Measurements from ENCODE around the gene OR52E1. TPM values are rescaled to one million over a fixed set of nuclear protein-coding genes. Genes with fewer than 3 reads are reported as not detected.

The OR52E1 gene
- not detected in 5 replicates for total RNA-seq (2022; extraction: Qiagen RNA extraction; ENCODE audit: low read depth)

DNA sequence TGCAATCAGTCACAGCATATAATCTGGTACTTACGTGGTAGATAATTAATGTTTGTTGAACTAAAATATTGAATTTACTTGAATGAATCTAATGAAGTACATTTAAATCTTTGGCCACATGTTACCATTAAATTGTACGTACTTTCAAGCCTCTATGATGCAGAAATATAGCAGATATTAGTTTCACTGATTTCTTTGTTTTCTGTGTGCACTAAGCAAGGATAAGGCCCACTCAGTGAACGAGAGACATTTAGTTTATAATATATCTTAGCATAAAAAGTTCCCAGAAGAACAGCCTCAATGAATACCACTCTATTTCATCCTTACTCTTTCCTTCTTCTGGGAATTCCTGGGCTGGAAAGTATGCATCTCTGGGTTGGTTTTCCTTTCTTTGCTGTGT lies at the start of gene OR52E1:
Gene OR52E1 (plus strand): TSS at position 301 of the 400 bp plus-strand sequence.

DNA sequence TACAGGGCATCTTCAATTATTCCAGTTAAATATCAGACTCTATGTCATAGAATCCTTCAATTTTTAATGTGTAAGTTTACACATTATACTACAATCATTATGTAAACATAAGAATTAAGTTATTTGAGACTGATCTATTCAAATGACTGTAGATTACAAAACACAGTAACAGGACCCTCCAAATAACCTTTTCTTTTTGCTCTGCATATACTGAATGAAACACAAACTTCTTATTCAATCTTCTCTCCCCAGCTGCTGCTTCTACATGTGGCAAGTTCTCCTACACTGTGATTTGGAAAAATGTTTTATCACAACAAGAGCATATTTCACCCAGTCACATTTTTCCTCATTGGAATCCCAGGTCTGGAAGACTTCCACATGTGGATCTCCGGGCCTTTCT lies 23.1 kb upstream of the OR52E1 start, which contains the start of gene OR52J3:
Gene OR52J3 (plus strand): TSS at position 301 of the 400 bp plus-strand sequence. CDS start 0 bp downstream, at position 301.

DNA sequence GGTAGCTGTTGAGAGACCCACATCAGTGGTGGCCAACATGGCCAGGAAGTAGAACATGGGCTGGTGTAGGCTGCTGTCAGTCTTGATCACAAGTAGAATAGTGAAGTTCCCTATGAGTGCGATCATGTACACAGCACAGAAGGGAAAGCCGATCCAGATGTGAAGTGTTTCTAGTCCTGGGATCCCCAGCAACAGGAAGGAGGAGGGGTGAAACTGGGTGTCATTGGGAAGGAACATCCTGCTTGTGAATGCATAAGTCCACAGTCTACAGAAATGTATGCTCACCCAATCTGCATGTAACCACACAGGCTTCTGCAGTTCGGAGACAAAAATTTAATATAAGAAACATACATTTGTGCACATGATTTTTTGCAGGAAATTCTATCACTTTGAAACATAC lies 10.0 kb upstream of the OR52E1 start, which contains the start of gene OR52E2:
Gene OR52E2 (minus strand): TSS at position 237 of the 400 bp plus-strand sequence. CDS start 0 bp downstream, at position 237.

Other genes with a start within 250 kb of the OR52E1 start
- not detected in 5 replicates for gene OR51F2, start 248.3 kb upstream of the OR52E1 start, total RNA-seq (2022; extraction: Qiagen RNA extraction; ENCODE audit: low read depth)
- not detected in 5 replicates for gene OR51S1, start 220.4 kb upstream of the OR52E1 start, total RNA-seq (2022; extraction: Qiagen RNA extraction; ENCODE audit: low read depth)
- gene OR51T1, start 187.7 kb upstream of the OR52E1 start, total RNA-seq (2022; extraction: Qiagen RNA extraction; ENCODE audit: low read depth) = not detected in 5 replicates
- not detected in 5 replicates for gene OR51A7, start 165.8 kb upstream of the OR52E1 start, total RNA-seq (2022; extraction: Qiagen RNA extraction; ENCODE audit: low read depth)
- gene OR51G2, start 150.2 kb upstream of the OR52E1 start, total RNA-seq (2022; extraction: Qiagen RNA extraction; ENCODE audit: low read depth) = not detected in 5 replicates
- gene OR51G1, start 145.2 kb upstream of the OR52E1 start, total RNA-seq (2022; extraction: Qiagen RNA extraction; ENCODE audit: low read depth) = not detected in 5 replicates
- not detected in 5 replicates for gene OR51A4, start 122.0 kb upstream of the OR52E1 start, total RNA-seq (2022; extraction: Qiagen RNA extraction; ENCODE audit: low read depth)
- gene OR51A2, start 113.9 kb upstream of the OR52E1 start, total RNA-seq (2022; extraction: Qiagen RNA extraction; ENCODE audit: low read depth) = not detected in 5 replicates
- gene OR51L1, start 74.7 kb upstream of the OR52E1 start, total RNA-seq (2022; extraction: Qiagen RNA extraction; ENCODE audit: low read depth) = not detected in 5 replicates
- gene OR52J3, start 23.0 kb upstream of the OR52E1 start, total RNA-seq (2022; extraction: Qiagen RNA extraction; ENCODE audit: low read depth) = not detected in 5 replicates
- not detected in 5 replicates for gene OR52E2, start 9.9 kb upstream of the OR52E1 start, total RNA-seq (2022; extraction: Qiagen RNA extraction; ENCODE audit: low read depth)
- gene OR52A5, start 68.8 kb downstream of the OR52E1 start, total RNA-seq (2022; extraction: Qiagen RNA extraction; ENCODE audit: low read depth) = not detected in 5 replicates
- not detected in 5 replicates for gene OR52A1, start 85.2 kb downstream of the OR52E1 start, total RNA-seq (2022; extraction: Qiagen RNA extraction; ENCODE audit: low read depth)
- not detected in 5 replicates for gene OR51V1, start 131.1 kb downstream of the OR52E1 start, total RNA-seq (2022; extraction: Qiagen RNA extraction; ENCODE audit: low read depth)
- not detected in 5 replicates for gene HBB, start 157.5 kb downstream of the OR52E1 start, total RNA-seq (2022; extraction: Qiagen RNA extraction; ENCODE audit: low read depth)
- gene HBD, start 164.9 kb downstream of the OR52E1 start, total RNA-seq (2022; extraction: Qiagen RNA extraction; ENCODE audit: low read depth) = not detected in 5 replicates
- not detected in 5 replicates for gene HBG1, start 180.3 kb downstream of the OR52E1 start, total RNA-seq (2022; extraction: Qiagen RNA extraction; ENCODE audit: low read depth)
- not detected in 5 replicates for gene HBG2, start 185.2 kb downstream of the OR52E1 start, total RNA-seq (2022; extraction: Qiagen RNA extraction; ENCODE audit: low read depth)
- gene HBE1, start 200.4 kb downstream of the OR52E1 start, total RNA-seq (2022; extraction: Qiagen RNA extraction; ENCODE audit: low read depth) = 0.53 TPM in 1 of 5 replicates, not detected in the others
- not detected in 5 replicates for gene OR51B4, start 232.4 kb downstream of the OR52E1 start, total RNA-seq (2022; extraction: Qiagen RNA extraction; ENCODE audit: low read depth)

All from A549 treated with ZK216348 at 1 μM for 4 hours (cell line).